ENCODE data around the gene NDFIP1. TPM values are rescaled to one million over a fixed set of nuclear protein-coding genes. Genes with fewer than 3 reads are reported as not detected.

Gene NDFIP1
- total and polyA plus RNA-seq, 2 of the 13 experiments (the other 11 are each of a cell fraction or from before 2014, with no cell fraction given): 12.4 to 15.7 TPM

DNA sequence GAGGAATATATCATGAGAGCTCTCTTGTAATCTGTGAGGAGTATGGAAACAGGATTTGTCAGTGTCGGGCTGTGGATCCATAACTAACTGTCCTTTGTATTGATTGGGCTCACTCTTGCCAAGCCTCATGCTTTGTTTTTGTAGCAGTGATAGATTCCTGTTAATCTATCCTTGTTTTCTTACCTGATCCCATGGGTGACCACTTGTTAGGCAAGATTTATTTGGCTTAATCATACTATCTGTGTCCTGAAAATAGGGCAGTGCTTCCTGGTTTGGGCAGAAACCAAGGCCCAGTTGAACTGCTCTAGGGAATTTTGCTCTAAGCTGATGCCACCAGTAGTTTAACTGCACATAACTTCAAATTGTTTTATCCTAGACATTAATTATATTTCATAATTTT, 6.1 kb downstream of the NDFIP1 start (continued):
- TF ChIP-seq AGO1 (IDR thresholded peaks at IDR 0.05; ENCODE audit: low read depth, low read length, poor library complexity, severe bottlenecking): no peak
- no peak for TF ChIP-seq ZNF607 (CRISPR knock-in tag; IDR thresholded peaks at IDR 0.05; ENCODE audit: borderline replicate concordance)
- TF ChIP-seq ZNF776 (CRISPR knock-in tag; IDR thresholded peaks at IDR 0.05): no peak
- TF ChIP-seq, protein P1, sequence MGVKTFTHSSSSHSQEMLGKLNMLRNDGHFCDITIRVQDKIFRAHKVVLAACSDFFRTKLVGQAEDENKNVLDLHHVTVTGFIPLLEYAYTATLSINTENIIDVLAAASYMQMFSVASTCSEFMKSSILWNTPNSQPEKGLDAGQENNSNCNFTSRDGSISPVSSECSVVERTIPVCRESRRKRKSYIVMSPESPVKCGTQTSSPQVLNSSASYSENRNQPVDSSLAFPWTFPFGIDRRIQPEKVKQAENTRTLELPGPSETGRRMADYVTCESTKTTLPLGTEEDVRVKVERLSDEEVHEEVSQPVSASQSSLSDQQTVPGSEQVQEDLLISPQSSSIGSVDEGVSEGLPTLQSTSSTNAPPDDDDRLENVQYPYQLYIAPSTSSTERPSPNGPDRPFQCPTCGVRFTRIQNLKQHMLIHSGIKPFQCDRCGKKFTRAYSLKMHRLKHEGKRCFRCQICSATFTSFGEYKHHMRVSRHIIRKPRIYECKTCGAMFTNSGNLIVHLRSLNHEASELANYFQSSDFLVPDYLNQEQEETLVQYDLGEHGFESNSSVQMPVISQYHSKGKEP (CRISPR knock-in tag; IDR thresholded peaks at IDR 0.05): no peak
- TF ChIP-seq, protein P2, sequence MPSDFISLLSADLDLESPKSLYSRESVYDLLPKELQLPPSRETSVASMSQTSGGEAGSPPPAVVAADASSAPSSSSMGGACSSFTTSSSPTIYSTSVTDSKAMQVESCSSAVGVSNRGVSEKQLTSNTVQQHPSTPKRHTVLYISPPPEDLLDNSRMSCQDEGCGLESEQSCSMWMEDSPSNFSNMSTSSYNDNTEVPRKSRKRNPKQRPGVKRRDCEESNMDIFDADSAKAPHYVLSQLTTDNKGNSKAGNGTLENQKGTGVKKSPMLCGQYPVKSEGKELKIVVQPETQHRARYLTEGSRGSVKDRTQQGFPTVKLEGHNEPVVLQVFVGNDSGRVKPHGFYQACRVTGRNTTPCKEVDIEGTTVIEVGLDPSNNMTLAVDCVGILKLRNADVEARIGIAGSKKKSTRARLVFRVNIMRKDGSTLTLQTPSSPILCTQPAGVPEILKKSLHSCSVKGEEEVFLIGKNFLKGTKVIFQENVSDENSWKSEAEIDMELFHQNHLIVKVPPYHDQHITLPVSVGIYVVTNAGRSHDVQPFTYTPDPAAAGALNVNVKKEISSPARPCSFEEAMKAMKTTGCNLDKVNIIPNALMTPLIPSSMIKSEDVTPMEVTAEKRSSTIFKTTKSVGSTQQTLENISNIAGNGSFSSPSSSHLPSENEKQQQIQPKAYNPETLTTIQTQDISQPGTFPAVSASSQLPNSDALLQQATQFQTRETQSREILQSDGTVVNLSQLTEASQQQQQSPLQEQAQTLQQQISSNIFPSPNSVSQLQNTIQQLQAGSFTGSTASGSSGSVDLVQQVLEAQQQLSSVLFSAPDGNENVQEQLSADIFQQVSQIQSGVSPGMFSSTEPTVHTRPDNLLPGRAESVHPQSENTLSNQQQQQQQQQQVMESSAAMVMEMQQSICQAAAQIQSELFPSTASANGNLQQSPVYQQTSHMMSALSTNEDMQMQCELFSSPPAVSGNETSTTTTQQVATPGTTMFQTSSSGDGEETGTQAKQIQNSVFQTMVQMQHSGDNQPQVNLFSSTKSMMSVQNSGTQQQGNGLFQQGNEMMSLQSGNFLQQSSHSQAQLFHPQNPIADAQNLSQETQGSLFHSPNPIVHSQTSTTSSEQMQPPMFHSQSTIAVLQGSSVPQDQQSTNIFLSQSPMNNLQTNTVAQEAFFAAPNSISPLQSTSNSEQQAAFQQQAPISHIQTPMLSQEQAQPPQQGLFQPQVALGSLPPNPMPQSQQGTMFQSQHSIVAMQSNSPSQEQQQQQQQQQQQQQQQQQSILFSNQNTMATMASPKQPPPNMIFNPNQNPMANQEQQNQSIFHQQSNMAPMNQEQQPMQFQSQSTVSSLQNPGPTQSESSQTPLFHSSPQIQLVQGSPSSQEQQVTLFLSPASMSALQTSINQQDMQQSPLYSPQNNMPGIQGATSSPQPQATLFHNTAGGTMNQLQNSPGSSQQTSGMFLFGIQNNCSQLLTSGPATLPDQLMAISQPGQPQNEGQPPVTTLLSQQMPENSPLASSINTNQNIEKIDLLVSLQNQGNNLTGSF (CRISPR knock-in tag; IDR thresholded peaks at IDR 0.05): no peak
- TF ChIP-seq TAF1 (CRISPR knock-in tag; IDR thresholded peaks at IDR 0.05): no peak
- TF ChIP-seq, protein P3, sequence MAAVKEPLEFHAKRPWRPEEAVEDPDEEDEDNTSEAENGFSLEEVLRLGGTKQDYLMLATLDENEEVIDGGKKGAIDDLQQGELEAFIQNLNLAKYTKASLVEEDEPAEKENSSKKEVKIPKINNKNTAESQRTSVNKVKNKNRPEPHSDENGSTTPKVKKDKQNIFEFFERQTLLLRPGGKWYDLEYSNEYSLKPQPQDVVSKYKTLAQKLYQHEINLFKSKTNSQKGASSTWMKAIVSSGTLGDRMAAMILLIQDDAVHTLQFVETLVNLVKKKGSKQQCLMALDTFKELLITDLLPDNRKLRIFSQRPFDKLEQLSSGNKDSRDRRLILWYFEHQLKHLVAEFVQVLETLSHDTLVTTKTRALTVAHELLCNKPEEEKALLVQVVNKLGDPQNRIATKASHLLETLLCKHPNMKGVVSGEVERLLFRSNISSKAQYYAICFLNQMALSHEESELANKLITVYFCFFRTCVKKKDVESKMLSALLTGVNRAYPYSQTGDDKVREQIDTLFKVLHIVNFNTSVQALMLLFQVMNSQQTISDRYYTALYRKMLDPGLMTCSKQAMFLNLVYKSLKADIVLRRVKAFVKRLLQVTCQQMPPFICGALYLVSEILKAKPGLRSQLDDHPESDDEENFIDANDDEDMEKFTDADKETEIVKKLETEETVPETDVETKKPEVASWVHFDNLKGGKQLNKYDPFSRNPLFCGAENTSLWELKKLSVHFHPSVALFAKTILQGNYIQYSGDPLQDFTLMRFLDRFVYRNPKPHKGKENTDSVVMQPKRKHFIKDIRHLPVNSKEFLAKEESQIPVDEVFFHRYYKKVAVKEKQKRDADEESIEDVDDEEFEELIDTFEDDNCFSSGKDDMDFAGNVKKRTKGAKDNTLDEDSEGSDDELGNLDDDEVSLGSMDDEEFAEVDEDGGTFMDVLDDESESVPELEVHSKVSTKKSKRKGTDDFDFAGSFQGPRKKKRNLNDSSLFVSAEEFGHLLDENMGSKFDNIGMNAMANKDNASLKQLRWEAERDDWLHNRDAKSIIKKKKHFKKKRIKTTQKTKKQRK (IDR thresholded peaks at IDR 0.05; ENCODE audit: low read length): no peak
